ENCODE measurements around the gene ATG4C.

DNA sequence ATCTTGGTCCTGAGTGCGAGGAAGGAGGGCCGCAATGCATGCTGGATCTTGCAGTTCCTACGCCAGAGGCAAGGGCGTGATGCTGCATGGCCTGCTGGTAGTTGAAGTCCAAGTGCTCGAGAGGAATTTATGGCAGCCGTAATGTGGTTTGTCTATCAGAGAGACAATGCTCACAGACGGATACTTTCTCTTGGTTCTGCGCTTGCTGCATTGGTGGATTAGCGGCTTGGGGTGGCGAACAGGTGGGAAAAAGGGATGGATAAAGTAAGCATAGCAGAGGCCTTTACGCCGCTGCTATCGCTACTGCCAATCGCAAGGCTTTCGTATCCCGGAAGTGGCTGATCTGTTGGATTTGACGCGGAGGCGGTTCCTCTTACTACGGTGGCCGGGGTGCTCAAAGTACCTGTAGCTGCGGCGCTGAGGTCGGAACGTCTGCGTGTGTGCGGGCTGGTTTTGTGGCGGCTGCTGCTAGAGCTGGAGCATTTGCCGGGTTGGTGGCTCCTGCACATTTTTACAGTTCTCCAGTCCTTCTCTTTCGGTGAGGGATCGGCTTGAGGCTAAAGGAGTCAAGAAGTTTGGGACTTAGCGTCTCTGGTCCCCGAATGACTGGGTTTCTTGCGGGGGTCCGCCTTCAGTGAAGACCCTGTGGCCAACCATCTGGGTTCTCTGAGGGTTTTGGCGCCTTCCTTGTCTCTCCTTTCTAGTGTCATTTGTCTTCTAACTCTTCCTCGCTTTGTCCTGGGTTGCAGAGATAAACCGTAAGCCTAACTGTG, at the start of gene ATG4C:
- TF ChIP-seq TAF1 (IDR thresholded peaks at IDR 0.05; ENCODE audit: borderline replicate concordance, low read depth, low read length) (peak; percentile 60; the same call in 1 of the 2 replicates), POLR2A (IDR thresholded peaks at IDR 0.05; ENCODE audit: low read depth, low read length) (peak; percentile 93), POLR2AphosphoS5 (IDR thresholded peaks at IDR 0.05; ENCODE audit: low read depth, low read length) (peak; percentile 95)
